Stimulated activated CD4-positive, alpha-beta T cell treated with anti-CD3 and anti-CD28 coated beads, Interleukin-15, amount 100 ng/mL, for 24 hours (primary cell): ENCODE data around the gene ZNF22.
A peak's percentile ranks its signal among the peaks of the same experiment; 100 is the strongest.

Experiments used
- DNase-seq: peaks from one replicate; pipeline ENCODE4 v3.0.0-alpha.2; 2020

ZNF22 gene

GRCh38 chr10:44965651-44966097 is 35.0 kb upstream of the ZNF22 start:
- DNase-seq, result no peak

DNA sequence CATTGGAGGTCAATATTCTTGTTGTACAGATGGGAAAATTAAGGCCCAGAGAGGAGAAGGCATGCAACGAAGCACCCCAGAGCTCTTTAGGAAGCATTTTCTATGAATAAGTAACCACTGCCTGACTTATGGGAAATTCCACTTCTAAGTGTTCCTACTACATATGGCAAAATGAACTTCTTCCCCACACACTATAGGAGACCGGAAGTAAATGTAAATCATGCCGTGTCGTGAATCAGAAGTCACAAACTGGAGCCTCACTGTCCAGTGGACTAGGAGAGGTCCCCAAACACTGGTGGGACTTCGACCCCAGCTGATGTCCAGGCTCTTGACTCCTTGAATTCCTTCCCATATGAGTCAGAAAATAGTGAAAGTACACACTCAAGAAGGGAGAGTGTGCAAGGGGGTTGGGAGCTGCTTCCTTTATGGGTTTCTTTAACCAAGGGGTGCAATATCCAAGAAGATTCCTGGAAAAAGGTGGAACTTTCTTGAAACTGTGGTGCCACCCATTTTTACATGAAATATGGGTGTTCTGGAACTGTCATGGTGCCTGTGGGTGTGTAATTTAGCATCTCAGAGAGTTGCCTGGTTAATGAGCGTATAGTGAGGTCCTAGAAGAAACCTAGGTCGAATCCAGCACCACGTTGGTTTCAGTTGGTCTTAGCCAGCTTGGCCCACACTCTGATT is 34.5 kb upstream of the ZNF22 start:
- no peak for DNase-seq

- no peak for DNase-seq
Observed at GRCh38 chr10:44966816-44967509, 33.8 kb upstream of the ZNF22 start.

DNA sequence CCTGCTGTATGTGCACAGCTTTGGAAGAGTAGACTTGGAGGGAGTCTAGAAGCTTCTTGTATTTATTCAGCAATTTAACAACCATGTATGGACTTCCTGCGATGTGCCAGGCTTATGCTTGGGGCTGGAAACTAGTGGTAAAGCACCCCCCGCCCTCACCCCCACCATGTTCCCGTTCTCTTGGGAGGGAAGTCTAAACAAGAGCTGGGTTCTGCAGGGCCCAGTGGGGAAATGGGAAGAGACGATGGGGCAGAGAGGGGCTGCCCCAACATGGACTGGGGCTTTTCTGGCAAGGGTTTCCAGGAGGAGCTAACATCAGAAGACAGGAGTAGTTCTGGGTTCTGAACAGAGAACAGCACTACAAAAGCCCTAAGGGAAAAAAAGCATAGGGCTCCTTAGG is 33.1 kb upstream of the ZNF22 start:
- no peak for DNase-seq

DNA sequence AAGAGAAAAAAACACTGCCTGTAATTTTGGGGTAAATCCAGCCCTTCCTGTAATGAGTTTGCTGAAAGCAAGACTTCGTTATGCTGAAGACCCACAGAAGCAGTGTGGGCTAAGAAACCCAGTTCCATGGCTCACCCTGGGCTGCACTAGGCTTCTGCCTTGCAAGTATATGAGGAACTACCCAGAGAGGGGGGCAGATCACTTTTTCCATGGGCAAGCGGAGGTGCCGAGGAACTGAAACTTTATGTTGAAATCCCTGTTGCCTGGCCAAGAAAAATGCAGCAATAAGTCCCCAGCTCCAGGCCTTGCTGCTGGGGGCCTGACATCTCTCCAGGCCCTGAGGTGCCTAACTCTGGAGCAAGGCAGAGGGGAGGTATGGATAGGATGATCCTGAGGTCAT is 32.6 kb upstream of the ZNF22 start:
- no peak for DNase-seq

DNA sequence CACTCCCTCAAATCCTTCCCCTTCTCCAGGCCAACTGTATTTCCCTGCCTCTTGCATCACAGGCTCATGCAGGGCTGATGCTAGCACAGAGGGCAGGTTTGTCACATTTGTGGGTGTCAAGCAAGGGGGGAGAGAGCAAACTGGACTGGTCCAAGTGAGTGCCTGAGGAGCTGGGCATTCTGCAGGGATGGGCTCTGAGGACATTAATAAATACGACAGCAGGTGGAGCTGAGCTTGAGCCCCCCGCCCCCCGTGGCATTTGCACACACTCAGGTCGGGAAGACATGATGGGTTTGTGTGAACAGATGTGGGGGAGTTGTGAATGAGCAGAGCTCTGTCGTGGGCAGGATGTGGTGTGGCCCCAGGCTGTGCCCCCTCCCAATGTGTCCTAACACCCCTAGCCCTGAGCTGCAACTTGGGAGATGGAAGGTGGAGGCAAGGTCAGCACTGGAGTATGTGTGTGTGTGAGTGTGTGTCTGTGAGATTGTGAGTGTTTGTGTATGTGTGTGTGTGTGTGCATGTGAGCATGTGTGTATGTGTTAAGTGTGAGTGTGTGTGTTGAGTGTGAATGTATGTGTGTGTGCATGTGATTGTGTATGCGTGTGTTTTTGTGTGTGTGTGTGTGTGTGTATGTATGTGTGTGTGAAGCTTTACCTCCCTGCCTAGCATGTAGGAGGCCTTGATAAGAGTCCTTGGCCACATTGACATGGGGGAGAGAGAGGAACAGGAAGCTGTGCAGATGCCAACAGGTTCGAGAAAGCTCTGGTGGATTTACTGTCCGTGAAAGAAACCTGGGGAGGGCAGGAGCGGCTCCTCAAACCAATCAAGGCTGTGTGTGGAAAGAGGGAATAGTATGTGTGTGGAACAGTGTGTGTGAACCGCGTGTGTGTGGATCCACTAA is 32.0 kb upstream of the ZNF22 start:
- no peak for DNase-seq

- no peak for DNase-seq
Observed at GRCh38 chr10:44969854-44970253, 30.9 kb upstream of the ZNF22 start.

DNA sequence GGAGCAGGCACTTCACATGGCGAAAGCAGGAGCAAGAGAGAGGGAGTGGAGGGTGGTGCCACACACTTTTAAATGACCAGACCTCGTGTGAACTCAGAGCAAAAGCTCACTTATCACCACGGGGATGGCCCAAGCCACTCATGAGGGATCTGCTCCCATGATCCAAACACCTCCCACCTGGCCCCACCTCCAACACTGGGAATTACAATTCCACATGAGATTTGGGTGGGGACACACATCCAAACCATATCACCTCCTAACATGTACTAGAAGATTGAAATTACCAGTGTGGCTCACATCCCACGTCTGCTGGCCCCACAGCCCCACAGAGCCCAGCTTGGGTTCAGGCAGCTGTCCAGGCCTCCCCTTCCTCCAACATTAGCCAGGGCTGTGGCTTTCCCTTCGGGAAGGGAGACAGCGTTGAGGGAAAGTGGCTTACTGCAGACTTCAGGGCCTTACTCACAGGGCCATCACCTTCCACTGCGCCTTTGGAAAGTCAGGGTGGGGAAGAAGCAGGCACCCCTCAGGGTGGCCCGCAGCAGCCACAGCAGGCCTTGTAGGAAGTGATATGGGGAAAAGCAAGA is 29.8 kb upstream of the ZNF22 start:
- DNase-seq, result no peak

DNA sequence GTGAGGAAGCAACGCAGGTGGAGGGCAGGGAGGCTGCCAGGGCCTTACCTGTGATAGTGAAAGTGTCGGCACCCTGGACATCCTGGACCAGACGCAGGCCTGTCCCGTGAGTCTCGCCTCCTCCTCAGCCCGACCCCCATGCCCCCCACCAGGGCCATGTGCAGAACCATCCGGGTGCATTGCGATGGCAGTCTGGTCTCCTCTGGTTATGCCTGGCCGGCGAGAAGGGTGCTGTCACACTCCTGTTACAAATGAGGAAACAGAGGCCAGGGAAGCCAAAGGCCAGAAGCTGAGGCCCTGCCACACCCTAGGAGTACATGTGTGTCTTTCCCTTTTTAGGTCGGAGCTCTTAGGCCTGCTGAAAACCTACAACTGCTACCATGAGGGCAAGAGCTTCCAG is 29.3 kb upstream of the ZNF22 start:
- no peak for DNase-seq

DNA sequence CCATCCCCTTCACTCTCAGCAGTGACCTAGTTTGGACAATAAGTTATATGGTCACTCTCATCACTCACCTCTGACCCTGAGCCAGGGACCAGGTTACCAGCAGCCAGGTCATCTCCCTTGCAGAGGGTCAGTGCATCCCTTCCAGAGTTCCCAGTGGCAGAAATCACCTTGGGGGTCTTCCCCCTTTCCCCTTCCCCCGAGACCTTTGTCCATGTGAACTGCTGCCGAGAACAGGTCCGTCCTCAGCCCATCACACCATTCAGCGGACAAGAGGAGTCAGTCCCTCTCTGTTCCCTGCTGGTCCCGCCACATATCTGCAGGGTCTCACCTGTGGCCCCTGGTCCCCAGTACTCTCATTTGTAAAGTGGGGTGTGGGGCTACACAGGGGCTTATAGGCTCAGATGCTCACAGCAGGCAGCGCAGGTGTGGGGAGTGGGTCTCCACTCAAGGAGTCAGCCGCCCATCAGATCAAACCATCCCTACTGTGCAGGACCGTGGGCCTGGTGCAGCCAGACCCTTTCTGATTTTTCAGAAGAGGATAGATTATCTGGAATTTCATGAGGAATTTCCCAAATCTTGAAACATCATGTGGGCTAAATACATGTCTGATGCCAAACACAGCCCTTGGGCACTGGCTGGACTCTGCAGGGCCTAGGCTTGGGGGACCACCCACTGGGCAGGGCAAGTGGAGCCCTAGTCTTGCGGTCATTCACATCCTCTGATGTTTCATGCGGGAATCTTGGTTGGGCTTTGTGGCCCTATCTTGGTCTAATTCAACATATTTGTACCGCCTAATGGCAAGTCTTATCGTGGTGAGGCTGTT is 28.6 kb upstream of the ZNF22 start:
- no peak for DNase-seq

DNA sequence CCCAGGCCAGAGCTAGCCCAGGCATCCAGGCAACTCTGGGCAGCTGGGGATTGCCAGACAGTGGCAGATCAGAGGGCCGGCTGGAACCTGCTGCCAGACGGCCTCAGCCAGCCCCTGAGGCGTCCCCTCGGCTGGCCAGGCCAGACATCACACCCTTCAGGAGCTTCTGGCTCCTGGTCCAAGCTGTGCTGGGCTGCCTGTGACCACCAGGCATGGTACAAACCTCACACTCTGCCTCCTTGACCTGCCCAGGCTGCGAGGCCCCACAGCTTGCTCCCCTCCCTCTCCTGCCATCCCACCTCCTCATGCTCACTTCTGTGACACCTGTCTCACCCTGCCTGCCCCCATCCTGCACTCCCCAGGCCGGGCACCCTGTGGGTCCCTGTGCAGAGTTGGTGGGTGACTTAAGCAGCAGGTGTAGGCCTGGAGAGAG is 27.8 kb upstream of the ZNF22 start:
- no peak for DNase-seq

DNA sequence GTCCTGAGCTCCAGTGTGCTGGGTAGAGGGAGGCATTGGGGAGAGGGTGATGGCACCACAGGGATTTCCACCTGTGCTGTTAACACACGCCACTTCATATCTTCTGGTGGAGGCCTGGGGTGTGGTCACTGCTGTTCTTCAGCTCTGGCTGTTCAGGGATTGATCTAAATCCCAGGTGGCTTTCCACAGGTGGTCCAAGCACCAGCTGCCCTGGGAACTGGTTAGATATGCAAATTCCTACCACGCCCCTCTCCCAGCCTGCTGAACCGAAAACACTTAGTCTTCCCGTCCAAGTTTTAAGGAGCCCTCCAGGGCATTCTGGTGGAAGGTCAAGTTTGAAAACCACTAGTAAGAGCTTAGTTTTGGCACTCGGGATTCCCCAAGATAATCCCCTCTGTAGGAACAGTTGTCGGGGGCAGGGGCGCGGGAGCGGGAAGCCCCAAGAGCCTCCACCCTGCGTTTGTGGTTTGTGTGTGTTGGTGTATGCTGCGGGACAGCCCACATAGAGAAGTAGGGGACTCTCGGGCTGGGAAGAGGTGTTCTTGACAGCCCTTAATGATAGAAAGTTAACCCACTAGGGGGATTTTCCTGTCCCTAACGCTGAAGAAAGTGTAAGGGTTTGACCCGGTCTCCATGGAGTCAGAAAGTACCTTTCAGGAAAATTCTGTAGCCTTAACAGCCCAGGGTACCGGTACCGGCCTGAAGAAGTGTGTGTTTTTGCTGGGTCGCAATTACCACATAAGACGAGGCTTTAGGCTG is 27.2 kb upstream of the ZNF22 start:
- DNase-seq, result no peak

DNA sequence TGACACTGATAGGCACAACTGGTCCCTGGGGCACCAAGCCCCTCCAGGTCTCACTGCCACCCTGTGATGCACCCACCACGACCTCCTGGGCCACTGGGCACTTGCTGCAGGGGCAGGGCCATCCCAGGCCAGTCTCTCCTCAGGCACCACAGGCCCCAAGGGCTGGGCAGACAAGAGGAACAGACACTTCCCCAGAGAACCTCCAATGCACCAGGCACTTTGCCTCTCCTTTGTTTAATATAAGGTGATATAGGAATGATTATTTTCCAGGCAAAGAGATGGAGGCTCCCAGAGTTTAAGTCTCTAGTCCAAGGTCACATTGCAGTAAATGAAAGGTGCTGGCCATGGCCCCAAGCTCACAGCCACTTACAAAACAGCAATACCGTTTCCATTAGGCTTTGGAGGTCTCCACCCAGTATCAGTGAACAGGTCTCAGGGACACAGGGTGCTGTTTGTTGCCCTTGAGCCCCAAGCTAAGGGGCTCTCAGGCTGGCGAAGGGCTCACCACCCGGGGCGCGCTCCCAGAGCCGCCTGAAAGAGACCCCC is 26.6 kb upstream of the ZNF22 start:
- no peak for DNase-seq

DNA sequence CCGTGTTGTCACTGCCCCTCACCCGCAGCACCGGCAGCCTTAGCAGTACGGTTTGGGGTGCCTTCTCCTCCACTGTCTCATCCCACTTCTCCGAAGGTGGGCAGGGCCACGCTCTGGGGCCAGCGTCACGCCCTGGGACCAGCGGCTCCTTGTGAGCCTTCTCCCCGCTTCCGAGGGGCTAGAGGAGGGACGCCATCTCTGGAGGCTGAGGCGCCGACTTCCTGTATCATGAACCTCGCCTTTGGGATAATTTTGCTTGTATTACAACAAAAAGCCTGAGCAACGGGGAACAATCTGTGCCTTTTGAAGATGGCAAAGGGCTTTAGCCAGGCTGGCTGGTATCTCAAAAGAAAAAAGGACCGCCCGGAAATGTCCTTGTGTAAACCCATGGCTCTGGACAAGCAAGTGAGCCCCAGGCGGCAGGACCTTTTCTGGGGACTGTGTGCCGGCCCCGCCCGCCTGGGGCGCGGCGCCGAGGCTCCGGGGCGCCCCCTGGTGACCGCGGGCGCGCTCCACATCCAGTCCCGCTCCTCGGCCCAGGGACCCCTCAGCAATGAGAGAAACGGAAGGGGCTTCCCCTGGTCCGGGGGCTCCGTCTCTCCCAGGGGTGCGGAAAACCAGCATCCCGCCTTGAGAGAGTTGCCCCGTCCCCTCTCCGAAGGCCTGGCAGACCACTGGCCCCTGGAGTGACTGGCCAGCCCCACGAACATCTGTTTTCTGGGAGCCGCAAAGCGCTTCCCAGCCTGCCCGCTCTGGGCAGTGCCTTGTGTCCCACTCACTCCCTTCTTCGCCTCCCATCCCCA is 25.9 kb upstream of the ZNF22 start:
- peak; percentile 74 for DNase-seq

- no peak for DNase-seq
Observed at GRCh38 chr10:44975431-44976331, 25.0 kb upstream of the ZNF22 start.

GRCh38 chr10:44976352-44977198 is 24.1 kb upstream of the ZNF22 start:
- DNase-seq, result no peak

- DNase-seq, result no peak
Observed at GRCh38 chr10:44977287-44978212, 23.2 kb upstream of the ZNF22 start.
